H1 (cell line): ENCODE results near the gene TRIM23.

Experiments
- CTCF ChIP-seq, 3 experiments: IDR thresholded peaks; 1 replicate in 2 of 3; 2 replicates in 1 of 3; pipeline versions ENCODE4 v1.5.1 to v1.6.1; 2011; ENCODE audit warnings: low read length in 3 of 3, mild to moderate bottlenecking in 3 of 3, inconsistent platforms in 2 of 3, low read depth in 1 of 3, moderate library complexity in 1 of 3; ENCODE audit not compliant: insufficient read depth in 1 of 3; ENCODE audit errors: control extremely low read depth in 1 of 3
- MAX ChIP-seq: IDR thresholded peaks from 2 replicates; pipeline ENCODE4 v1.6.1; 2012; ENCODE audit warnings: inconsistent platforms
- SRF ChIP-seq: IDR thresholded peaks from 2 replicates; pipeline ENCODE4 v1.6.1; 2011; ENCODE audit warnings: mild to moderate bottlenecking, low read depth, low read length, moderate library complexity
- SUZ12 ChIP-seq: fragments of 200-600 bp; sonication (generic); IDR thresholded peaks from 2 replicates; pipeline ENCODE4 v1.6.1; 2012; ENCODE audit warnings: mild to moderate bottlenecking, inconsistent platforms, low read length, moderate library complexity, mixed read lengths

GRCh38 chr5:65663804-65664521 is 39.8 kb upstream of the TRIM23 start:
- TF ChIP-seq CTCF (IDR thresholded peaks at IDR 0.05; ENCODE audit: control extremely low read depth in 1 of 3, insufficient read depth in 1 of 3, low read depth in 1 of 3, low read length in 3 of 3): peak in 2 of 3 experiments; percentile 21 to 46; a peak in 2 of 4 replicates
- TF ChIP-seq SUZ12: no peak
- no peak for TF ChIP-seq SRF
- no peak for TF ChIP-seq MAX
